NCI-H2081 treated with DMSO at 0.1 percent for 48 hours (cell line): ENCODE data around the gene P3H2.

Experiments used
- DNase-seq: peaks from one replicate; lab custom pipeline; 2025; lab: John Stamatoyannopoulos, UW

P3H2 gene

GRCh38 chr3:190055773-190056172, 64.9 kb downstream of the P3H2 start:
- DNase-seq = no peak

- no peak for DNase-seq
These were observed 66.6 kb downstream of the P3H2 start for GRCh38 chr3:190053919-190054672.

DNA sequence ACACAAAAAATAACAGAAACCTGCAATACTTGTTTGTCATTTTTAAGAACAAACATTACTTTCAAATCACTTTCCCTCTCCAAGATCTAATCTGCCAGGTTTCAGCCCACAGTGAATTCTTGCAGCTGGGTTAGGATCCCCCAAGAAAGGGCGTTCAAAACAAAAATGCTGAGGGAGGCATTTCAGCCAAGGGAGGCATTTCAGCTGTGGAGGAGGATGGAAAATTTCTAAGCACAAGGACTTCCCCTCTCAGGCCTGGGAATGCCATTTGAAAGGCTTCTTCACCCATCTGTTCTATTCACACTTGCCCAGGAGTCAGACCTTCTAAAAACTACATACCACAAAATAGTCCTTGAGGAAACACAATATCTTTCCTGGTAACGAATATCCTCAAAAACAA, 69.1 kb downstream of the P3H2 start:
- DNase-seq = no peak

DNA sequence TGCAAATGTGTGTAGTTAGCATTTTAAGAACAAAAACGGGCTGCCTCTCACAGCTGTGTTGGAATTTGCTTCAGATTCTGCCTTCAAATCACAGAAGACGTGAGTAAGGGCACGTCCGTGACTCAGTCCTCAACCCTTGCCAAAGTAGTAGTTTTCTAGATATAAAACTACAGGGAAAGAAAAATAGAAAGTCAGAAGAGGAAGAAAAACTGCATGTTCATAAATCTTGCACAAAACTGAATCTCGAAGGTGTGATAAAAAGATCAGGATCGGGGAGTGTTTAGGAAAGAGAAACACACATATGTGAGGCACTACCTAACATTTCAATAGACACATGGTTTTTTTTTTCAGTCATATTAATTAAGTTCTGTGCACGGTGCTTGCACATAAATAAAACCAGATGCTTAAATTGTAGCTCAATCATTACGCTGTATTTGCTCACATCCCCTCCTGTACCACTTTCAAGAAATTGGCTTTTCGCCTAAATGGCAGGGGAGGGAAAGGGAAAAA, 71.7 kb downstream of the P3H2 start:
- DNase-seq = no peak

DNA sequence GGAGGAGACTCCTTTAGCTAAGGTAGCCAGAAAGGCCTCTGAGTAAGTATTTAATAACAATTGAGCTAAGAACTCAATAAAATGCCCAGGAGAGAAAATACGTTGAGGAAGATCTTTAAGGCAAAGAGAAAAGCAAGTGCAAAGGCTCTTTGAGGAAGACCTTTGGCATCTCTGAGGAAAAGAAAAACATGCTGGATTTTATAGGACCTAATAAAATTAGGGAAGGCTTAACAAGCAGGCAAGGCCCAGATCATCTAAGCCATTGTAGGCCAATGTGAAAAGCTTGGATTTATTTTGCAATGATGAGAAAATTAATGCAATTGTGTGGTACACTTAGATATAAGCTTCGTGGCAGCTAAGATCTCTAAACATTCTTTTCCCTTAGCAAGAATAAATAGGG, 75.7 kb downstream of the P3H2 start:
- DNase-seq = no peak

DNA sequence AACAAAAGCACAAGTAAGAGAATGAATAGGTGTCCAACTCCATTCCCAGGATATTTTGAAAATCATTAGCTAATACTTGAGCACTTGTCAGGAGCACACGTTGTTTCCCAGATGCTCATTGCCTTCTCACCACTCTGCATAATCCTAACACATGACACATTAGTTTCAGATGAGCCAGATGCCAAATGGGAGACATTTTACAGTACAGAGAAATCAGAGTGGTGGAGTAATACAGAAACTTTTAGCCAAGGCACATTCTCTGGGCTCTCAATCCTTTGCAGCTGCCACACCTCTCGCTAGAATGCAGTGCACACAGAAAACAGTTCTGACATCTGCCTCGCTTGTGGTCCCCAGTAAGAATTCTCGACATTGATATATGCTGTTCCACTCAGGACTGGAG, 76.6 kb downstream of the P3H2 start:
- no peak for DNase-seq

- no peak for DNase-seq
These were observed 77.0 kb downstream of the P3H2 start for GRCh38 chr3:190043741-190044140.

- DNase-seq = no peak
These were observed 78.1 kb downstream of the P3H2 start for GRCh38 chr3:190042558-190042957.

GRCh38 chr3:190041333-190042041, 79.2 kb downstream of the P3H2 start:
- DNase-seq = no peak

GRCh38 chr3:190040145-190040544, 80.6 kb downstream of the P3H2 start:
- no peak for DNase-seq

DNA sequence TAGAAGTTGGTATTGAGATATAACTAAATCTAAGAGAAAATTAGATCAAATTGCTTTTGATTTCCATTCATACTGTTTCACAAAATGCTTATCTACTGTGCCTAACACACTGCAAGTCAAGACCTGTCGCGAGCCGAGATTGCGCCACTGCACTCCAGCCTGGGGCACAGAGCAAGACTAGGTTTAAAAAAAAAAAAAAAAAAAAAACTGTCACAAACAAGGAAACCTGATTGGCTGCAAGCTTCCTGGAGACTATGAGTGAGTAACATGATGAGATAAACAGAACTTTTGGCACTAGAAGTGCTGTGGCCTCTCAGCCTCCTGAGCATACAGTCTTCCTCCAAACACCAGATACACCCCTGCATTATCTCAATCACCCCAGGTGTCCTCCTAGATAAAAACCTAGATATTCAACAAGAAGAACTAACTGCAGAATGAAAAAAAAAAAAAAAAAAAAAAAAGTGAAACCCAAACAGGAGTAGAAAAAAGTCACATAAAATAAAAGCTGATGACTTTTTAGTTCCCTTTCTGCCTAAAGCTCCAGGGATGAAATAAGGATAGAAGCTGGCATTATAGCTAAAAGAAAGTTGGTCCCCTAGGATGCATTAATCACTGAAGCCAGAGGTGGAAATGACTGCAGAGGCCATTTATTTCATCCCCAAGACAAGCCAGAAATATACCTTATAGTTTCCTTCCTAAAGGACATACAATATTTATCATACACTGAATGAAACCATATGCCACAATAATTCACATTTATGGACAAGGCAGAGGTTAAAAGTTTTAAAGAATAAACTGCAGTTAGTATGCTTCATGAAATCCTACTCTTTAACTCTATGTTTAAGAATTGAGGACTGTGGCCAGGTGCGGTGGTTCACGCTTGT, 82.4 kb downstream of the P3H2 start:
- DNase-seq = no peak

DNA sequence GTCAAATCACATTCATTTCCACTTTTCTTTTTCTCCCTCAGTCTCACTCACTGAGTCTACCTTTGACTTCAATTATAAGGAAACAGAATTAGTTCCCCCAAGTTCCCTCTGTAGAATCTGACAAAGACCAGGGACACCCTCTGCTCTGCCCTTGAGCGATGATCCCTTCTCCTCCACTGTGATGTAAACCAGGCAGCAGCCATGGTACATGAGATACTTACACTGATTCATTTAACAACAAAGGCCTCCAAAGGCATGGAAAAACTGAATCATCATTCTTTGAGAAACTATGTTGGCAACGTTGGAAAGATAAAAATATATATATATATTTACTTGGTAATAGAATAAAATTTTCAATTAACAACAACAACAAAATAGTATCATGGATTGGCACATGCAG, 84.1 kb downstream of the P3H2 start:
- no peak for DNase-seq

- no peak for DNase-seq
These were observed 86.3 kb downstream of the P3H2 start for GRCh38 chr3:190034446-190034845.

- DNase-seq = no peak
These were observed 87.8 kb downstream of the P3H2 start for GRCh38 chr3:190032923-190033322.

GRCh38 chr3:190031887-190032752, 88.6 kb downstream of the P3H2 start:
- no peak for DNase-seq

DNA sequence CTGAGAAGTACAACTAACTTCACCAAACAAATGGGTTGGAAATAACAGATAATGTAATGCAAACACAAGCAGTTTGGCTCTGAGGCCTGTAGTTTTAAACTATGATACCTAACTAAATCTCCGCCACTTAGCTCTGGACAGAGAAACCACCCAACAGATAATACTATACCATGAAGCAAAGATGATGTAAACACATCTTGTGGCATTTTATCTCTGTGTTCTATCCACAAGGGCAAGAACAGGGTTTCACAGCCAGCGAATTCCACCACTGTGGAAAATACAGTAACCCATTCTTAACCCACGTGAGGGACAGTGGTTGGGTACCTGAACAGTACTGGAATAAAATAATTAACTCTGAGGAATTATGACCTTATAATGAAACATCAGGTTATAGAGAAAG, 93.6 kb downstream of the P3H2 start:
- DNase-seq = no peak

GRCh38 chr3:190026154-190026553, 94.5 kb downstream of the P3H2 start:
- DNase-seq = no peak

- DNase-seq = no peak
These were observed 95.8 kb downstream of the P3H2 start for GRCh38 chr3:190024912-190025311.

DNA sequence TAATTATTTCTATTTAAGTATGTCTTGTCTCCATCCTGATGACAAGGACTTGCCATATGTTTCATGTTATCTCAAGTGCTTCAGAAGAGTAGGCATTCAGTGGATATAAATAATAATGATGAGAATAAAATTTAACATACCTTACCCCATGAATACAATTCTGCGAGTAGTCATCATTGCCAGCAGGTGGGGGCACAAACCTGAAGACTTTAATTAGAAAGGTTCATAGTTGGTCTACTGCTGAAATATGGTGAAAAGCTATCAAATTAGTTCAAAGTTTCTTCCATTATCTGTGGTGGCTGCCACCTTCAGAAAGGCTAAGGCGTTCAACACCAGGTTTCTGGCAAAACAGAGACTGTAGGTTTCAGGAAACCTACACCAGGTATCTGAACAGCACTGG, 100.9 kb downstream of the P3H2 start:
- no peak for DNase-seq

GRCh38 chr3:190019006-190019405, 101.7 kb downstream of the P3H2 start:
- no peak for DNase-seq

DNA sequence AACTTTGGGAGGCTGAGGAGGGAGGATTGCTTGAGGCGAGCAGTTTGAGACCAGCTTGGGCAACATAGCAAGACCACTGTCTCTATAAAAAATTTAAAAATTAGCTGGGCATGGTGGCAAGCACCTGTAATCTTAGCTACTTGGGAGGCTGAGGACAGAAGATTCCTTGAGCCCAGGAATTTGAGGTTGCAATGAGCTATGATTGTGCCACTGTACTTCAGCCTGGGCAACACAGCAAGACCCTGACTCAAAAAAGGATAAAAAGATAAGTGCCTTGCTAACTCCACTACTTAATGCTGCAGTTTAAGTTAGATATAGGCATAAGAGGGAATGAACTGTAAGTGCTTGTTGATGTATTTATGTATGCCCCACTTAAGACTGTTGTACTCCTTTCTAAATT, 102.2 kb downstream of the P3H2 start:
- no peak for DNase-seq
